KMS-11 (cell line): ENCODE results near the gene CENPQ.

Source experiments
- H2AFZ ChIP-seq: fragments of 200-600 bp; sonication (generic); 2 replicates; pipeline ENCODE4 v1.6.1; 2016; ENCODE audit warnings: antibody characterized with exemption, mixed run types, low read depth
- H3K27ac ChIP-seq: fragments of 200-600 bp; sonication (generic); 2 replicates; pipeline ENCODE4 v1.6.1; 2016; ENCODE audit warnings: mild to moderate bottlenecking, mixed run types
- H3K27me3 ChIP-seq: fragments of 200-600 bp; sonication (generic); 2 replicates; pipeline ENCODE4 v1.6.1; 2017; ENCODE audit warnings: mild to moderate bottlenecking, low read depth, mixed run types, moderate library complexity; ENCODE audit not compliant: insufficient read depth
- H3K36me3 ChIP-seq: fragments of 200-600 bp; sonication (generic); 2 replicates; pipeline ENCODE4 v1.6.1; 2017; ENCODE audit warnings: mild to moderate bottlenecking, mixed run types; ENCODE audit not compliant: insufficient read depth
- H3K4me1 ChIP-seq: fragments of 200-600 bp; sonication (generic); 2 replicates; pipeline ENCODE4 v1.6.1; 2016; ENCODE audit warnings: mild to moderate bottlenecking, low read depth, mixed run types; ENCODE audit not compliant: poor library complexity, severe bottlenecking
- H3K4me2 ChIP-seq: fragments of 200-600 bp; sonication (generic); 2 replicates; pipeline ENCODE4 v1.7.0; 2016; ENCODE audit warnings: mild to moderate bottlenecking, mixed run types
- H3K4me3 ChIP-seq: fragments of 200-600 bp; sonication (generic); IDR thresholded peaks from 2 replicates; pipeline ENCODE4 v1.6.1; 2017; ENCODE audit warnings: low read depth, low read length, mixed read lengths; ENCODE audit not compliant: insufficient read depth
- H3K79me2 ChIP-seq: fragments of 200-600 bp; sonication (generic); 2 replicates; pipeline ENCODE4 v1.6.1; 2016; ENCODE audit warnings: low read depth, mixed run types; ENCODE audit not compliant: insufficient read depth
- H3K9ac ChIP-seq: fragments of 200-600 bp; sonication (generic); 2 replicates; pipeline ENCODE4 v1.6.1; 2016; ENCODE audit warnings: mild to moderate bottlenecking, mixed run types
- H4K20me1 ChIP-seq: fragments of 200-600 bp; sonication (generic); 2 replicates; pipeline ENCODE4 v1.6.1; 2016; ENCODE audit warnings: mild to moderate bottlenecking, mixed run types; ENCODE audit not compliant: insufficient read depth
- CTCF ChIP-seq: fragments of 200-600 bp; sonication (generic); conservative IDR thresholded peaks from 2 replicates; pipeline ENCODE4 v1.6.1; 2017; ENCODE audit warnings: low read depth, mild to moderate bottlenecking, antibody characterized with exemption, low read length, moderate library complexity, mixed read lengths

Gene CENPQ

GRCh38 chr6:49462927-49463611 is at the start of gene CENPQ, which contains the start of gene MMUT:
CENPQ (plus strand) TSS chr6:49463370; CDS start chr6:49470177, 6,807 bp downstream.
MMUT (minus strand) TSS chr6:49463253; CDS start chr6:49459466, 3,787 bp downstream.
- Histone ChIP-seq H3K79me2 (peaks cover 32% of the 10 kb centered on the region), H2AFZ (peak within 1 kb of the TSS; percentile 63), H3K9ac (peak within 1 kb of the TSS; percentile 71; the same call in 1 of the 2 replicates), H3K27me3 (no peaks in the 10 kb centered on the region), H3K4me2 (peak within 1 kb of the TSS; percentile 82), H4K20me1 (no peaks in the 10 kb centered on the region), H3K4me3 (no peak within 1 kb of the TSS), H3K4me1 (peaks cover 18% of the 10 kb centered on the region), H3K36me3 (no peaks in the 10 kb centered on the region), H3K27ac (peak within 1 kb of the TSS; percentile 55)
- TF ChIP-seq CTCF = no peak

DNA sequence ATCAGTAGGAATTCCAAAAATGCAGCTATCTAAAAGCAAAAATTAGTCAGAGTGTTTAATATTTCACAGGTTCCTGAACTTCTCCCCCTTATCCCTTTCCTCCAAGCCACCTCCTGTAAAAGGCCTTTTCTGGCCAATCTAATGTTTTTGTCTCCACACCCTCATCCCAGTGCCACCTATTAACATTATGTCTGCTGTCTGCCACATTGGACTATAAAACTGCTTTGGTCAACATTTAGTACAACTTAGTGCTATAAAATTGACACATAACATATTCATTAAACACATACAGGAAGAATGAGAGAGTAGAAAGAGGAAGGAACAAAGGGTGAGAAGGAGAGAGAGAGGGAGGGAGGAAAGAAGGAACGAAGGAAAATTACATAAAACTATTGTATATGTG is 47.8 kb upstream of the CENPQ start:
- no peaks in the 10 kb centered on the region for H3K27me3 ChIP-seq
- TF ChIP-seq CTCF = no peak
- no peaks in the 10 kb centered on the region for H3K36me3 ChIP-seq
- H3K27ac ChIP-seq = no peak overlapping the region
- H3K4me1 ChIP-seq = no peaks in the 10 kb centered on the region
- H3K4me3 ChIP-seq = no peak overlapping the region
- no peak overlapping the region for H3K4me2 ChIP-seq
- H3K79me2 ChIP-seq = no peaks in the 10 kb centered on the region
- no peaks in the 10 kb centered on the region for H4K20me1 ChIP-seq
- no peak overlapping the region for H3K9ac ChIP-seq
- no peak overlapping the region for H2AFZ ChIP-seq

GRCh38 chr6:49416195-49416594 is 47.0 kb upstream of the CENPQ start:
- no peak for TF ChIP-seq CTCF
- Histone ChIP-seq H4K20me1 (no peaks in the 10 kb centered on the region), H3K27me3 (no peaks in the 10 kb centered on the region), H3K4me3 (no peak overlapping the region), H3K9ac (no peak overlapping the region), H3K27ac (no peak overlapping the region), H3K4me2 (no peak overlapping the region), H3K36me3 (no peaks in the 10 kb centered on the region), H3K4me1 (no peaks in the 10 kb centered on the region), H3K79me2 (no peaks in the 10 kb centered on the region), H2AFZ (no peak overlapping the region)

DNA sequence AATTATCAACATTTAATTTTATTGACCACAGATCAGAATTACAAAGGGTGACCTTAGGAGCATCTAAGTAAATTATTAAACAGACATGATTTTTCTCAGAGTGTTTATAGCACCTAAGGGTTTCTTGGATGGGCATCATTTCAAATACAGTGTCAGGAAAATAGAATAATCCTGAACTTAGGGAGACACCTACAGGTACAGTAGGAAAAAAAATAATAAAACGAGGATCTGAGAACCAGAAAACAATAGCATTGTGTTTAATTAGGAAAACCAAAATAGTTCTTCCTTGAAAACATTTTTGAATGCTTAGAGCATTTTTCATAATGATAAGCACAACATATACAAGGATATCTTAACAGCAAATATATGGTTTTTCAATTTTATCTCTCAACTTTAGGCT is 39.4 kb upstream of the CENPQ start:
- TF ChIP-seq CTCF = no peak
- no peak overlapping the region for H3K9ac ChIP-seq
- H4K20me1 ChIP-seq = no peaks in the 10 kb centered on the region
- H3K27ac ChIP-seq = no peak overlapping the region
- no peak overlapping the region for H3K4me2 ChIP-seq
- H3K79me2 ChIP-seq = no peaks in the 10 kb centered on the region
- no peaks in the 10 kb centered on the region for H3K36me3 ChIP-seq
- H2AFZ ChIP-seq = no peak overlapping the region
- no peak overlapping the region for H3K4me3 ChIP-seq
- no peaks in the 10 kb centered on the region for H3K27me3 ChIP-seq
- H3K4me1 ChIP-seq = no peaks in the 10 kb centered on the region
